Measurements from ENCODE around the gene DCX. TPM values are rescaled to one million over a fixed set of nuclear protein-coding genes. Genes with fewer than 3 reads are reported as not detected.
A peak's percentile ranks its signal among the peaks of the same experiment; 100 is the strongest.
"Not testable (repeated sequence)": the region's sequence is repeated elsewhere in the genome, so short reads cannot be mapped to it uniquely, and the experiment has no call there.

The DCX gene
- total and polyA plus RNA-seq, 5 donors: 0.06 TPM; not detected in 4

GRCh38 chrX:111348429-111348828 is 63.6 kb downstream of the DCX start:
- DNase-seq (peak in 2 of 3 donors; percentile 13 to 24), ATAC-seq (no peak)
- Histone ChIP-seq H3K9me3 (ENCODE audit: control insufficient read depth, low read length) (no peaks in the 10 kb centered on the region), H3K27me3 (ENCODE audit: control insufficient read depth, insufficient read depth) (no peaks in the 10 kb centered on the region), H3K4me3 (ENCODE audit: low read length) (no peak overlapping the region), H3K27ac (ENCODE audit: low read length) (no peak overlapping the region), H3K4me1 (ENCODE audit: control insufficient read depth, insufficient read depth, low read length) (peaks cover 2% of the 10 kb centered on the region)
- WGBS: 27% methylated on average over 2 of the region's 2 CpGs
- intact Hi-C loops (cut with DNase I): no loop called here

GRCh38 chrX:111346150-111346549 is 65.8 kb downstream of the DCX start:
- H3K27ac ChIP-seq (ENCODE audit: low read length); H3K4me1 ChIP-seq (ENCODE audit: control insufficient read depth, insufficient read depth, low read length); H3K27me3 ChIP-seq (ENCODE audit: control insufficient read depth, insufficient read depth); intact Hi-C loops (cut with DNase I); ATAC-seq; H3K4me3 ChIP-seq (ENCODE audit: low read length); DNase-seq; H3K9me3 ChIP-seq (ENCODE audit: control insufficient read depth, low read length): not testable (repeated sequence)

DNA sequence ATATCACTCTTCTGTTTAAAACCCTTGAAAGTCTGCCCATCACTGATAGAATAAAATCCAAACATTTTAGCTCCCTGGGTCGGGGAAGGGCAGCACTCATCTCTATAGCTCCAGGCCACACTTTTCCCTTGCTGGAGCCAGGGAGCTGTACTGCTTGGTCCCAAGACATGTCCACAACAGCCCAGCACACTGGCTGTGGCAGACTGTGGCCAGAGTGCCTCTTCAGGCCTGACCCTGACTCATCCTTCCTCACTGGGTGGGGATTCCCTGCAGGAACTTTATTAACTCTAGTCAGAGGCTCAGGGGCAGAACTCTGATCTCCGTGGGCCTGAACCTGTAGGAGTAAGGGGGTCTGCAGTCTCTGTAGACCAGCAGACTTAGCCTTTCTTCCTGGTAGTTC is 71.9 kb downstream of the DCX start:
- intact Hi-C loops (cut with DNase I): no loop called here
- Histone ChIP-seq H3K9me3 (ENCODE audit: control insufficient read depth, low read length) (no peaks in the 10 kb centered on the region), H3K27ac (ENCODE audit: low read length) (no peak overlapping the region), H3K4me1 (ENCODE audit: control insufficient read depth, insufficient read depth, low read length) (no peaks in the 10 kb centered on the region), H3K27me3 (ENCODE audit: control insufficient read depth, insufficient read depth) (no peaks in the 10 kb centered on the region), H3K4me3 (ENCODE audit: low read length) (no peak overlapping the region)
- DNase-seq (no peak), ATAC-seq (no peak)
- 71% methylated on average over 2 of the region's 2 CpGs for WGBS

GRCh38 chrX:111339212-111339611 is 72.8 kb downstream of the DCX start:
- ATAC-seq (no peak), DNase-seq (no peak)
- no peaks in the 10 kb centered on the region for H3K27me3 ChIP-seq (ENCODE audit: control insufficient read depth, insufficient read depth)
- no peaks in the 10 kb centered on the region for H3K4me1 ChIP-seq (ENCODE audit: control insufficient read depth, insufficient read depth, low read length)
- H3K9me3 ChIP-seq (ENCODE audit: control insufficient read depth, low read length): no peaks in the 10 kb centered on the region
- intact Hi-C loops (cut with DNase I): no loop called here
- H3K4me3 ChIP-seq (ENCODE audit: low read length): no peak overlapping the region
- no peak overlapping the region for H3K27ac ChIP-seq (ENCODE audit: low read length)

GRCh38 chrX:111338095-111338698 is 73.8 kb downstream of the DCX start:
- WGBS: 57% methylated on average over 4 of the region's 4 CpGs
- DNase-seq: no peak
- Histone ChIP-seq H3K4me1 (ENCODE audit: control insufficient read depth, insufficient read depth, low read length) (no peaks in the 10 kb centered on the region), H3K27ac (ENCODE audit: low read length) (no peak overlapping the region), H3K4me3 (ENCODE audit: low read length) (no peak overlapping the region), H3K27me3 (ENCODE audit: control insufficient read depth, insufficient read depth) (no peaks in the 10 kb centered on the region), H3K9me3 (ENCODE audit: control insufficient read depth, low read length) (no peaks in the 10 kb centered on the region)
- ATAC-seq: no peak
- intact Hi-C loops (cut with DNase I): no loop called here

GRCh38 chrX:111337067-111337637 is 74.8 kb downstream of the DCX start:
- intact Hi-C loops (cut with DNase I): no loop called here
- WGBS: 54% methylated on average over 2 of the region's 2 CpGs
- no peak for ATAC-seq

GRCh38 chrX:111336141-111336540 is 75.9 kb downstream of the DCX start:
- WGBS: 56% methylated on average over 1 of the region's 1 CpG
- Histone ChIP-seq H3K27me3 (ENCODE audit: control insufficient read depth, insufficient read depth) (no peaks in the 10 kb centered on the region), H3K9me3 (ENCODE audit: control insufficient read depth, low read length) (no peaks in the 10 kb centered on the region), H3K27ac (ENCODE audit: low read length) (no peak overlapping the region), H3K4me1 (ENCODE audit: control insufficient read depth, insufficient read depth, low read length) (no peaks in the 10 kb centered on the region), H3K4me3 (ENCODE audit: low read length) (no peak overlapping the region)
- intact Hi-C loops (cut with DNase I): no loop called here
- DNase-seq: no peak
- ATAC-seq: no peak

More at GRCh38 chrX:111337067-111337637, 74.8 kb downstream of the DCX start:
- Histone ChIP-seq H3K27ac (ENCODE audit: low read length) (no peak overlapping the region), H3K27me3 (ENCODE audit: control insufficient read depth, insufficient read depth) (no peaks in the 10 kb centered on the region), H3K4me1 (ENCODE audit: control insufficient read depth, insufficient read depth, low read length) (no peaks in the 10 kb centered on the region), H3K9me3 (ENCODE audit: control insufficient read depth, low read length) (no peaks in the 10 kb centered on the region), H3K4me3 (ENCODE audit: low read length) (no peak overlapping the region)
- DNase-seq: no peak

GRCh38 chrX:111329370-111329769 is 82.6 kb downstream of the DCX start:
- no peak overlapping the region for H3K4me3 ChIP-seq (ENCODE audit: low read length)
- intact Hi-C loops (cut with DNase I): no loop called here
- no peaks in the 10 kb centered on the region for H3K9me3 ChIP-seq (ENCODE audit: control insufficient read depth, low read length)
- no peak overlapping the region for H3K27ac ChIP-seq (ENCODE audit: low read length)
- ATAC-seq (no peak), DNase-seq (no peak)
- H3K4me1 ChIP-seq (ENCODE audit: control insufficient read depth, insufficient read depth, low read length): no peaks in the 10 kb centered on the region
- H3K27me3 ChIP-seq (ENCODE audit: control insufficient read depth, insufficient read depth): no peaks in the 10 kb centered on the region

GRCh38 chrX:111328858-111329257 is 83.1 kb downstream of the DCX start:
- Histone ChIP-seq H3K9me3 (ENCODE audit: control insufficient read depth, low read length) (no peaks in the 10 kb centered on the region), H3K27me3 (ENCODE audit: control insufficient read depth, insufficient read depth) (no peaks in the 10 kb centered on the region), H3K27ac (ENCODE audit: low read length) (no peak overlapping the region), H3K4me1 (ENCODE audit: control insufficient read depth, insufficient read depth, low read length) (no peaks in the 10 kb centered on the region), H3K4me3 (ENCODE audit: low read length) (no peak overlapping the region)
- intact Hi-C loops (cut with DNase I): no loop called here
- no peak for DNase-seq
- ATAC-seq: no peak

GRCh38 chrX:111322231-111322855 is 89.6 kb downstream of the DCX start:
- Histone ChIP-seq H3K27me3 (ENCODE audit: control insufficient read depth, insufficient read depth) (no peaks in the 10 kb centered on the region), H3K9me3 (ENCODE audit: control insufficient read depth, low read length) (no peaks in the 10 kb centered on the region), H3K4me3 (ENCODE audit: low read length) (no peak overlapping the region), H3K4me1 (ENCODE audit: control insufficient read depth, insufficient read depth, low read length) (no peaks in the 10 kb centered on the region), H3K27ac (ENCODE audit: low read length) (no peak overlapping the region)
- intact Hi-C loops (cut with DNase I): no loop called here
- no peak for ATAC-seq
- 89% methylated on average over 1 of the region's 1 CpG for WGBS
- DNase-seq: no peak

DNA sequence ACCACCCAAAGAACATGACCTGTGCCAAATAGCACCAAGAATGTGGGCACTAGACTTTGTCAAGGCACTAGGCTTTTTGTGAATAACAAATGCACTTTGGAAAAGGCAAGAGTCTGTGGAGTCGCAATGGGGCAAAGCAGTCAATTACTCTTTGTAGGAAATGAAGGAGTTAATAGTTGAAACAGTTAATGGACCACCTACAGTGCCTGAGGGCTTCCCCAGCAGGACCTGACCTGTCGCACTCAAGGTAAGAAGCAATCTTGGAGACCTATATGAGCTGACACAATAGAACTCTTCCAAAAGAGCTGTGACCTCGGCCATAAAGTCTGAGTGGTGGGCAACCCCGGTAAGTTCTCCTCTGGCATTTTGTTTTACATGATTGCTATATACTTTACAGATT is 92.5 kb downstream of the DCX start:
- Histone ChIP-seq H3K4me3 (ENCODE audit: low read length) (no peak overlapping the region), H3K27me3 (ENCODE audit: control insufficient read depth, insufficient read depth) (no peaks in the 10 kb centered on the region), H3K27ac (ENCODE audit: low read length) (no peak overlapping the region), H3K9me3 (ENCODE audit: control insufficient read depth, low read length) (no peaks in the 10 kb centered on the region), H3K4me1 (ENCODE audit: control insufficient read depth, insufficient read depth, low read length) (no peaks in the 10 kb centered on the region)
- intact Hi-C loops (cut with DNase I): no loop called here
- 72% methylated on average over 4 of the region's 4 CpGs for WGBS
- no peak for ATAC-seq
- DNase-seq: no peak

DNA sequence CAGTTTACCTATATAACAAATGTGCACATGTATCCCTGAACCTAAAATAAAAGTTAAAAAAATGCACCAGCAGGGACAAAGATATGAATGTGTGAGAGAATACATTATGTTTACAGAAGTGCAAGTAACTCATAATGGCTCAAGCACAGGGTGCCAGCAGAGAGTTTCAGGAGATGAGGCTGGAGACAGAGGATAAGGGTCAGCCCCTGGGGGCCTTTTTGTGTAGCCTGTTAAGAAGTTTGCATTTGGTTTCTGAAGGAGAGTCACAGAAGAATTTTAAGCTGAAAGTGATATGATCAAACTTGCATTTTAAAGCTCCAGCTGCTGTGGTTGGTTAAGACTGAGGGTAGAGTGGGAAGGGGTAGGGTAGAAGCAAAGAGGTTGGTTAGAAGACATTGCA is 93.1 kb downstream of the DCX start:
- intact Hi-C loops (cut with DNase I): no loop called here
- Histone ChIP-seq H3K9me3 (ENCODE audit: control insufficient read depth, low read length) (no peaks in the 10 kb centered on the region), H3K27me3 (ENCODE audit: control insufficient read depth, insufficient read depth) (no peaks in the 10 kb centered on the region), H3K27ac (ENCODE audit: low read length) (no peak overlapping the region), H3K4me3 (ENCODE audit: low read length) (no peak overlapping the region), H3K4me1 (ENCODE audit: control insufficient read depth, insufficient read depth, low read length) (no peaks in the 10 kb centered on the region)
- ATAC-seq: no peak
- no peak for DNase-seq

Measured in right cardiac atrium (tissue), 5 donors.